GM21825 (cell line): ENCODE measurements around the gene TBC1D22A.

Experiments
- ATAC-seq: cut with Tn5 transposase; IDR thresholded peaks from one replicate; pipeline ENCODE4 v1.9.1; 2021; ENCODE audit warnings: mild to moderate bottlenecking, moderate library complexity; ENCODE audit not compliant: unreplicated experiment

The TBC1D22A gene

DNA sequence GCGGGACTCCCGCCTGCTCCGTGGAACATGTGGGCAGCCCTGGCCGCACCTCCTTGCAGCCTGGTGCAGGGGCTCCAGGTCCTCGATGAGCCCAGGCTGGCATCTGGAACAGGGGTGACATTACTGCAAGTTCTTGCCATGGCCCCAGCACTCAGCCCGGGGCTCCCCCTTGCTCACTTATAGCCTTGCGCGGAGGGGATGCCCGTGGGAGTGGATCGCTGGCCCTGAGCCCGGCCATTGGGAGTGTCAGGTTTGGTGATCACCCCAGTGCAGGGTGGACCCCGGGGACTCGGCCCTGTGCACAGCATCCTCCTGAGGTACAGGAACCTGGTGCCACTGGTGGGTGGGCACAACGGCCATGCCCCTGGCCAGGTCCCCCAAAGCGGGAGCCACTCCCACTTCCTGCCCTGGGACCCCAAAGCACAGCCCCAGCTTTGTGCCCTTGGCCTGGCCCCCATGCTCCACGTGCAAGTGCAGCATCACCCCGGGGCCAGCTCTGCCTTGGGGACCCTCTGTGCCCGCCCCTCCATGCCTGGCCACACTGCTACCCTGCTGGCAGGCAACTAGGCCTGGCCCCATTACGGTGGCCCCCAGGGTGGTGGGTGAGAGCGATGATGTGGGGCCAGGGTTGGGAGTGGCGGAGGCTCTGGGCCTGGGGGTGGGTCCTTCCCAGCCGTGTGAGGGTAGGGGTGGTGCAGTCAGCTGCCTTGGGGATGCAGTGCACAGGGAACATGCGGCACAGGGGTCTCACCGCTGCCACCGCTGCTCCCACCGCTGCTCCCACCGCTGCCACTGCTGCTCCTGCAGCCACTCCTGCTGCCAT, 439.8 kb downstream of the TBC1D22A start:
- no peak for ATAC-seq

- ATAC-seq = no peak
Observed at GRCh38 chr22:47202819-47203553, 440.5 kb downstream of the TBC1D22A start.

- ATAC-seq = no peak
Observed at GRCh38 chr22:47203554-47203991, 441.1 kb downstream of the TBC1D22A start.

DNA sequence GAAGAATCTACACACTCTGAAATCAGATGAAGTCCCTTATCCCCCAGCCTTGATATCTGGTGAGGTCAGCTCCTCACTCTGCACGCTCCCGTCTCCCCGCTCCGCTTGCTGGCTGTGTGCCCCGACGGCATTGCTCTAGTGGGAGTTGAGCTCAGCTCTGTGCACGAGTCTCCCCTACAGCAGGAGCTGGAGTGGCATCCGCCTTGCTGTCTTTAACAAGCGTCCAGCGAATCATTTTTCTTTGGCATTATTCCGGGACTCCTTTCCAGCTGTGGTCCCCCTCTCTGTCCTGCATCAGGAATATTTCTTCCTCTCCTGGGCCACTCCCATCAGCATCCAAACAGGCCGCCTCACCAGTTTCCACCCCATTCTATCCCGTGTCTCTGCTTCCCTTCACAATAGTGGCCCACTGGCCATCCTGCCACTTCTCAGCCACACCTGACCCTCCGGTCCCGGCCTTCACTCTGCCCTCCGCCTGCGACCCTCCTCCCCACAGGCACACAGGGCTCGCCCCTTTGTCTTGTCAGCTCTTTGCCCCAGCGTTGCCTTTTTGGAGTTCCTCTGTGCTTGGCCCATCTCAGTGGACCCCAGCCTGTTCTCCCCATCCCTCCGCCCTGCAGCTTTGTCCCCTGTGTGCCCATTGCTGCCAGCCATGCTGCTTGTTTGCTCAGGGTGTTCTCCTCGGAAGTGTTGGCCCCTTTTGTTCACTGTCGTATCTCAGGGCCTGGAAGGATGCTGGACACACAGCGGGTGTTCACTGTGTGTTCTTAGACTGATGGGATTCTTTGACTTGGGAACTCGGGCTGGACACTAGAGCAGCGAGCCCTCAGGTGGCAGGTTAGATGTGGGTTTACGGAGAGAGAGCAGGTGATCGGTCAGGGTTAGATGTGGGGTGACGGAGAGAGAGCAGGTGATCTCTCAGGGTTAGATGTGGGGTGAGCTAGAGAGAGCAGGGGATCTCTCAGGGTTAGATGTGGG, 441.8 kb downstream of the TBC1D22A start:
- ATAC-seq = no peak

DNA sequence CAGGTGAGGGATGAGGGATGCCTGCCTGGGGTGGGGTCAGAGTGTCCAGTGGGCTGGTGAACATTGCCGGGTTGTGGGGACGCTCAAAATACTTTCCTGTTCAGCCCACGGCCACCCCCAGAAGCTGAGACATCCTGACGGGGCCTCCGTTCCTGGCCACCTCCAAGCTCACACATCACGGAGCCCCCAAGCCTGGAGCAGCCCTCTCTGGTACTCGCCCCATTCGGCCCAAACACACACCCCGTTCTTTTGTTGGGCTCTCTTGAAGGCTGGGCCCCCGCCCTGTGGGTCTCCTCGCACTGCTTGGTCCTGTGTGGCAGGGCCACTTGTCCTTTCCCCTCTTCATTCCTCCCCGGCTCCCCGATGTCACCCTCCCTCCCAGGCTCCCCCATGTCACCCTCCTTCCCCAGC, 442.6 kb downstream of the TBC1D22A start:
- ATAC-seq = no peak

- no peak for ATAC-seq
Observed at GRCh38 chr22:47205554-47205953, 443.1 kb downstream of the TBC1D22A start.

- no peak for ATAC-seq
Observed at GRCh38 chr22:47206164-47206563, 443.7 kb downstream of the TBC1D22A start.

- no peak for ATAC-seq
Observed at GRCh38 chr22:47206666-47207218, 444.3 kb downstream of the TBC1D22A start.

GRCh38 chr22:47207387-47207786, 444.9 kb downstream of the TBC1D22A start:
- no peak for ATAC-seq

- no peak for ATAC-seq
Observed at GRCh38 chr22:47207846-47208554, 445.6 kb downstream of the TBC1D22A start.

DNA sequence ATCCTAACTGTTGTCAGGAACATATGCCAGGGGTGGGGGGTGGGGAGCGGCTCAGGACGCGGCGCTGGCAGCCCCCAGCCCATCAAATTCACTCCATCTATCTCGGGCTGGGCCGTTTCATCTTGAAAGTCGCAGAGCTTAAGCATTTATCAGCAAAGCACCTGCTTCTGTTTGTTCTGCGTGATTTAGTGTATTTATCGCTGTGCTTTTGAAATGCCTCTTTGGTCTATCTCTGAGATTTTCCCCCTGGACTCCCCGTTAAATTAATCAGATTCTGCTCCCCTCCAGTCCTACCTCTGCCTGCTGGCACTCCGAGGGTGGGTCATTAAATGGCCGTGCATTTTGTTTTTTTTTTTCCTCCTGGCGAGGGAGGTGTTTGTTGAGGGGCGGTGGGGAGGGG, 446.2 kb downstream of the TBC1D22A start:
- no peak for ATAC-seq

GRCh38 chr22:47209040-47209514, 446.6 kb downstream of the TBC1D22A start:
- no peak for ATAC-seq

DNA sequence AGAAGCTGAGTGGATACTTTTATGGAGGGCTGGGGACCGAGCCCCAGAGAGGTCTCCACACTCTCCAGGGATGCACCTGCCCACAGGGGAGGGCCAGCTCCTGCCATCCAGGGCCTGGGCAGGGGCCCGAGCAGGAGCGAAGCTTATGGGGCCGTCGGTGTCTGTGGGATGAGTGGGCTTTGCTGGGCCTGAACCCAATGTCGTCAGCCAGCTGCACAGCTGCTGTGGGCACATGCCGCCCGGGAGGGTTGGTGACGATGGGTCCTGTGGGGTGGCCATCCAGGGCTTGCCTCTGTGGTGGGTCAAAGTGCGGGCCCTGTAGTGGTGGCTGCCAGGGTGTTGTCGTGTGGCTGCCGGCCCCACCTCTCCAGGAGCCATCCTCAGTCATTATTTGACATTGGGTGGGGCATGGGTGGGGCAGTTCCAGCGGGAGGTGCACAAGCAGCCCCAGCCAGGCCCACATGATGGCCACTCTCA, 447.1 kb downstream of the TBC1D22A start:
- ATAC-seq = no peak

GRCh38 chr22:47210112-47210657, 447.7 kb downstream of the TBC1D22A start:
- ATAC-seq = no peak

- ATAC-seq = no peak
Observed at GRCh38 chr22:47210686-47211085, 448.2 kb downstream of the TBC1D22A start.

DNA sequence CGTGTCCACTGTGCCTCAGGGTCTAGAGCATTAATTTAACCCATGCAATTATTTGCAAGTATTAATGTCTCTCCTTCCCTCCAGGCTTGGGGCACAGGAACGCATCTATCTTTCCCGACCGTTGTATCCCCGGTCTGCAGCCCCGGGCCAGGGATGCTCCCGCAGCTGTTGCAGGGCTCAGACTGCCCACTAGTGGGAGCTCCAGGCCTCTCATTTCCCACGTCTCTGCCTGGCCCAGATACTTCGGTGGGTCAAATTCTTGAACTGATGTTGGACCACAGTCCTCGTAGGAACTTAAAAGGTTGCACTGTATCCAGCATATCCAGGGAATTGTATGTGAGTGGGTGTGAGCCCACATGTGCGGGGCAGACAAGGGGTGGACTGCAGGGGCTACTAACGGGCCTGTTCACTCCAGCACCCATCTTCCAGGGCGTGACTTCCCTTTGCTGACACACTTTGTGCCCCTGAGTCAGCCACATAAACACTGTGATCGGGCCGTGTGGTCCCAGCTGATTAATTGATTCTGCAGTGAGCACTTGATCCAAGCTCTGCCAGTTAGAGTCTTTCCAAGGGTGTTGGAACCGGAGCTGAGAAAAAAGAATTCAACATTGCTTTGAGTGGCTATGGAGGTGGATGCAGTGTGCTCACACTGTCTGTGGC, 451.3 kb downstream of the TBC1D22A start:
- no peak for ATAC-seq

GRCh38 chr22:47215851-47216250, 453.4 kb downstream of the TBC1D22A start:
- ATAC-seq = no peak

DNA sequence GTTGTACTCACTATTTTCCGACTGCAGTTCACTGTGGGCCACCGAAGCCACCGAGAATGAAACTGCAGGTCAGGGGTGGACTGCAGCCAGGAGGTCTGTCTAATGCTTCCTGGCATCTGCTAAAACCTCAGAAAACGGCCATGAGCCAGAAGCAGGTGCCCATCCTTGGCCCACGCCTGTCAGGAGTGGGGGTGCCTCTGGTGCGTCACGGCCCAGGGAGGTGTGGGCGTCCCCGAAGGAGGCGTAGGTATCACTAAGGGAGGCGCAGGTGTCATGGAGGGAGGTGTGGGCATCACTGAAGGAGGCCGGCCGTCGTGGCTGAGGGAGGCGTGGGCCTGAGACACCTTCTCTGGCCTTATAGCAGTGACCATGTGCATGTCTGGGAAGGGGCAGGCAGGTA, 456.2 kb downstream of the TBC1D22A start:
- no peak for ATAC-seq

- no peak for ATAC-seq
Observed at GRCh38 chr22:47219789-47220188, 457.3 kb downstream of the TBC1D22A start.
